Subcutaneous adipose tissue (tissue), 4 donors: Measurements from ENCODE around the gene SAMD4A. TPM values are rescaled to one million over a fixed set of nuclear protein-coding genes. Genes with fewer than 3 reads are reported as not detected.

Source experiments
- CTCF ChIP-seq: fragments of 450-650 bp; IDR thresholded peaks from one replicate; pipeline ENCODE4 v1.5.1; 2016; ENCODE audit warnings: low read depth, mild to moderate bottlenecking, control low read depth, antibody characterized with exemption, moderate library complexity
- total RNA-seq, 4 donors: library from RNA; depleted of rRNA; stranded (reverse); fragments of >200 nt; gene quantifications; one replicate each; pipeline ENCODE4 v1.1.0, GENCODE V29; 2016

SAMD4A gene
- total RNA-seq, 4 donors from 2014 or later: 30.0 to 65.9 (median 39.7) TPM

DNA sequence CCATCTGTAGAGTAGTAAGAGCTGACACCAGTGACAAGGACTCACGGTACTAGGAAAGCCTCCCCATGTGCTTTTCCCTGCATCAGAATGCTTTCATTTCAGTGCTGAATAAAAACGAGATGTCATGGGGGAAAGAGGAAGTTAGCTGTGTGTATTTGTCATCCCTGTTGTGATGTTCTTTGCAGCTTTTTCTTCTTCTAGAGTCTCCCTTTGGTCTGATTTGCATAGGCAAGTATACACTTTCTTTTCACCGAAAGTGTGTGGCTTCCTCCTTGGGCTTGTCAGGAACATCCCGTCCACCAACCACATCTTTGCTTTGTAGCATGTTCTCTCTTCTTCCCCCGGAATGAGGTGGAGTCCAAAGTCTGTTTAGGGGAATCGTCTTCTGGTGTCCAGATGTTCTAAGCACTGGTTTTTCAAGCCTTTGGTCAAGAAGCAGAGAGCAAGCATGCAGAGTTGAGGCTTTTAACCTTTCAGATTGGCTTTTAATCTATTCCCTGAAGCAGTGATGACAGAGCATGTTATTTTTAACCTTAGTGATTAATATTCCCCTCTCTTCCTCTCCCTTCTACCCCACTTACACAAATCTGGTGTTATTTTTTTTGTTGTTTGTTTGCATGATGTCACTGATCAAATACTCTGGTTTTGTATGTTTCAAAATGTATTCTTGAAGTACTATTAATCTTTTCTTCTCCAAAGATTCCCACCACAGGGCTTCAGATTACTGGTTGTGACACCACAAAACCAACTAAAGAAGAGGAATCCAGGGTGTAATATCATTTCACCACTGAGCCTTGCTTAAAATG lies 163.4 kb downstream of the SAMD4A start:
- no peak for TF ChIP-seq CTCF

- no peak for TF ChIP-seq CTCF
Observed at GRCh38 chr14:54734966-54735365, 168.0 kb downstream of the SAMD4A start.

DNA sequence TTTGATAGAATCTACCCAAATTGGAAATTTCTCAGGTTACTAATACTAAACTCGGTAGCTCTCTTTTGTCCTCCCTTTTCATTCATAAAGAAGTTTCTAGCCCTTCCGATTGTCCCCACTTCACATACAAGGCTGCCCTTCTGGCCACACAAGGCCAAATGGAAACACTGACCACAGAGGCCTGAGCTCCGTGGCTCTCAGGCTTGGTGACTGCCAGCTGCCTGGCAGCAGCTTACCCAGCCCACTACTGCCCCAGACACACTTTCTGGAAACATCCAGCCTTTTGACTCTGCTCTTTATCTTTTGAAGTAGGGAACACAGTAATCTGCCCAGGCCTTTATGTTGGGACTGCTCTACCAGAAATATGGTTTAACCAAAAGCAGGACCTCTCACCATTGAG lies 168.5 kb downstream of the SAMD4A start:
- TF ChIP-seq CTCF: no peak

DNA sequence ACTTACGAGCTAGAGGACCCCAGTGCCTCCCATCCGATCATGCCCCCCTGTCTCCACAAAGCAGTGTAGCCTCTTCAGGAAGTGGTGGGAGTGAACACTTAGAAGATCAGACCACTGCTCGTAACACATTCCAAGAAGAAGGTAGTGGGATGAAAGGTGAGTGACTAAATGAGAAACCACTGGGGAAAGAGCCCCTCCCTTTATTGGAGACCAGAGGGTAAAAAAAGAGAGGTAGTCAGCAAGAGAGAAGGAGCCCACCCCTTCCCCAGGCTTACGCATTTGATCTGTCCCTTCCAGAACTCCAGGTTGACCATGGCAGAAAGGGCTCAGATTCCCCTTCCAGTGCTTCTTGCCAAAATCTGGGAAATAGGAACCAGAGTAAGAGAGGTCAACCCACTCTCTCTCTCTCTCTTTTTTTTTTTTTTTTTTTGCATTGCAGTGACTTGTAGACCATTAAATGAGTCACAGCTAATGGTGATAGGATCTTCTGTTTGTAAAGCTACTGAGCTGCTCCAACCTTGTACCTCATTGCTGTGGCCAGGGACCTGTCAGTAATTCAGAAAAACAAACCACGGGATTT lies 170.3 kb downstream of the SAMD4A start:
- TF ChIP-seq CTCF: no peak

- TF ChIP-seq CTCF: no peak
Observed at GRCh38 chr14:54738009-54738408, 171.1 kb downstream of the SAMD4A start.

- no peak for TF ChIP-seq CTCF
Observed at GRCh38 chr14:54739514-54739913, 172.6 kb downstream of the SAMD4A start.

- TF ChIP-seq CTCF: no peak
Observed at GRCh38 chr14:54742492-54743350, 175.8 kb downstream of the SAMD4A start.
